HTR-8/SVneo (cell line): Measurements from ENCODE around the gene APOA4.

ENCODE experiments used
- DNase-seq: peaks from one replicate; pipeline ENCODE4 v3.0.0; 2011; ENCODE audit warnings: low spot score, mixed read lengths; ENCODE audit not compliant: insufficient read length
- FAIRE-seq: peaks from 2 replicates; lab custom pipeline; 2011; peaks lifted over from hg19 to GRCh38; lab: Jason Lieb, UNC

APOA4 gene

DNA sequence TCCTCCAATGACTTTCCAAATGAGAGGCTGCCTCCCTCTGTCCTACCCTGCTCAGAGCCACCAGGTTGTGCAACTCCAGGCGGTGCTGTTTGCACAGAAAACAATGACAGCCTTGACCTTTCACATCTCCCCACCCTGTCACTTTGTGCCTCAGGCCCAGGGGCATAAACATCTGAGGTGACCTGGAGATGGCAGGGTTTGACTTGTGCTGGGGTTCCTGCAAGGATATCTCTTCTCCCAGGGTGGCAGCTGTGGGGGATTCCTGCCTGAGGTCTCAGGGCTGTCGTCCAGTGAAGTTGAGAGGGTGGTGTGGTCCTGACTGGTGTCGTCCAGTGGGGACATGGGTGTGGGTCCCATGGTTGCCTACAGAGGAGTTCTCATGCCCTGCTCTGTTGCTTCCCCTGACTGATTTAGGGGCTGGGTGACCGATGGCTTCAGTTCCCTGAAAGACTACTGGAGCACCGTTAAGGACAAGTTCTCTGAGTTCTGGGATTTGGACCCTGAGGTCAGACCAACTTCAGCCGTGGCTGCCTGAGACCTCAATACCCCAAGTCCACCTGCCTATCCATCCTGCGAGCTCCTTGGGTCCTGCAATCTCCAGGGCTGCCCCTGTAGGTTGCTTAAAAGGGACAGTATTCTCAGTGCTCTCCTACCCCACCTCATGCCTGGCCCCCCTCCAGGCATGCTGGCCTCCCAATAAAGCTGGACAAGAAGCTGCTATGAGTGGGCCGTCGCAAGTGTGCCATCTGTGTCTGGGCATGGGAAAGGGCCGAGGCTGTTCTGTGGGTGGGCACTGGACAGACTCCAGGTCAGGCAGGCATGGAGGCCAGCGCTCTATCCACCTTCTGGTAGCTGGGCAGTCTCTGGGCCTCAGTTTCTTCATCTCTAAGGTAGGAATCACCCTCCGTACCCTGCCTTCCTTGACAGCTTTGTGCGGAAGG, 9.5 kb upstream of the APOA4 start:
- no peak for FAIRE-seq

DNA sequence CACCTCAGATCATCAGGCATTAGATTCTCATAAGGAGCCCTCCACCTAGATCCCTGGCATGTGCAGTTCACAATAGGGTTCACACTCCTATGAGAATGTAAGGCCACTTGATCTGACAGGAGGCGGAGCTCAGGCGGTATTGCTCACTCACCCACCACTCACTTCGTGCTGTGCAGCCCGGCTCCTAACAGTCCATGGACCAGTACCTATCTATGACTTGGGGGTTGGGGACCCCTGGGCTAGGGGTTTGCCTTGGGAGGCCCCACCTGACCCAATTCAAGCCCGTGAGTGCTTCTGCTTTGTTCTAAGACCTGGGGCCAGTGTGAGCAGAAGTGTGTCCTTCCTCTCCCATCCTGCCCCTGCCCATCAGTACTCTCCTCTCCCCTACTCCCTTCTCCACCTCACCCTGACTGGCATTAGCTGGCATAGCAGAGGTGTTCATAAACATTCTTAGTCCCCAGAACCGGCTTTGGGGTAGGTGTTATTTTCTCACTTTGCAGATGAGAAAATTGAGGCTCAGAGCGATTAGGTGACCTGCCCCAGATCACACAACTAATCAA, 8.8 kb upstream of the APOA4 start:
- DNase-seq (no peak), FAIRE-seq (no peak)

More for the DNA sequence above, 9.5 kb upstream of the APOA4 start:
- DNase-seq: no peak

DNA sequence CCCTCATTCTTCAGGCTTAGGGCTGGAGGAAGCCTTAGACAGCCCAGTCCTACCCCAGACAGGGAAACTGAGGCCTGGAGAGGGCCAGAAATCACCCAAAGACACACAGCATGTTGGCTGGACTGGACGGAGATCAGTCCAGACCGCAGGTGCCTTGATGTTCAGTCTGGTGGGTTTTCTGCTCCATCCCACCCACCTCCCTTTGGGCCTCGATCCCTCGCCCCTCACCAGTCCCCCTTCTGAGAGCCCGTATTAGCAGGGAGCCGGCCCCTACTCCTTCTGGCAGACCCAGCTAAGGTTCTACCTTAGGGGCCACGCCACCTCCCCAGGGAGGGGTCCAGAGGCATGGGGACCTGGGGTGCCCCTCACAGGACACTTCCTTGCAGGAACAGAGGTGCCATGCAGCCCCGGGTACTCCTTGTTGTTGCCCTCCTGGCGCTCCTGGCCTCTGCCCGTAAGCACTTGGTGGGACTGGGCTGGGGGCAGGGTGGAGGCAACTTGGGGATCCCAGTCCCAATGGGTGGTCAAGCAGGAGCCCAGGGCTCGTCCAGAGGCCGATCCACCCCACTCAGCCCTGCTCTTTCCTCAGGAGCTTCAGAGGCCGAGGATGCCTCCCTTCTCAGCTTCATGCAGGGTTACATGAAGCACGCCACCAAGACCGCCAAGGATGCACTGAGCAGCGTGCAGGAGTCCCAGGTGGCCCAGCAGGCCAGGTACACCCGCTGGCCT, 7.2 kb upstream of the APOA4 start:
- no peak for FAIRE-seq

DNA sequence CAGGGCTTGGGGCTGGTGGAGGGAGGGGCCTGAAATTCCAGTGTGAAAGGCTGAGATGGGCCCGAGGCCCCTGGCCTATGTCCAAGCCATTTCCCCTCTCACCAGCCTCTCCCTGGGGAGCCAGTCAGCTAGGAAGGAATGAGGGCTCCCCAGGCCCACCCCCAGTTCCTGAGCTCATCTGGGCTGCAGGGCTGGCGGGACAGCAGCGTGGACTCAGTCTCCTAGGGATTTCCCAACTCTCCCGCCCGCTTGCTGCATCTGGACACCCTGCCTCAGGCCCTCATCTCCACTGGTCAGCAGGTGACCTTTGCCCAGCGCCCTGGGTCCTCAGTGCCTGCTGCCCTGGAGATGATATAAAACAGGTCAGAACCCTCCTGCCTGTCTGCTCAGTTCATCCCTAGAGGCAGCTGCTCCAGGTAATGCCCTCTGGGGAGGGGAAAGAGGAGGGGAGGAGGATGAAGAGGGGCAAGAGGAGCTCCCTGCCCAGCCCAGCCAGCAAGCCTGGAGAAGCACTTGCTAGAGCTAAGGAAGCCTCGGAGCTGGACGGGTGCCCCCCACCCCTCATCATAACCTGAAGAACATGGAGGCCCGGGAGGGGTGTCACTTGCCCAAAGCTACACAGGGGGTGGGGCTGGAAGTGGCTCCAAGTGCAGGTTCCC, 6.5 kb upstream of the APOA4 start, which contains the start of gene APOC3:
Gene APOC3 (plus strand): TSS at position 383 of the 659 bp plus-strand sequence. CDS start 676 bp downstream, outside the sequence.
- FAIRE-seq (no peak), DNase-seq (no peak)

More for the DNA sequence above, 7.2 kb upstream of the APOA4 start:
- DNase-seq: no peak

- FAIRE-seq: no peak
Observed at GRCh38 chr11:116828632-116829524, 5.8 kb upstream of the APOA4 start.

GRCh38 chr11:116827461-116827860, 4.4 kb upstream of the APOA4 start:
- no peak for FAIRE-seq
- no peak for DNase-seq

More at GRCh38 chr11:116828632-116829524, 5.8 kb upstream of the APOA4 start:
- DNase-seq: no peak

GRCh38 chr11:116826751-116827431, 3.8 kb upstream of the APOA4 start:
- no peak for DNase-seq
- no peak for FAIRE-seq

- DNase-seq: no peak
- peak; percentile 72 for FAIRE-seq
Observed at GRCh38 chr11:116825854-116826750, 3.0 kb upstream of the APOA4 start.

GRCh38 chr11:116825434-116825833, 2.3 kb upstream of the APOA4 start:
- DNase-seq (no peak), FAIRE-seq (no peak)

DNA sequence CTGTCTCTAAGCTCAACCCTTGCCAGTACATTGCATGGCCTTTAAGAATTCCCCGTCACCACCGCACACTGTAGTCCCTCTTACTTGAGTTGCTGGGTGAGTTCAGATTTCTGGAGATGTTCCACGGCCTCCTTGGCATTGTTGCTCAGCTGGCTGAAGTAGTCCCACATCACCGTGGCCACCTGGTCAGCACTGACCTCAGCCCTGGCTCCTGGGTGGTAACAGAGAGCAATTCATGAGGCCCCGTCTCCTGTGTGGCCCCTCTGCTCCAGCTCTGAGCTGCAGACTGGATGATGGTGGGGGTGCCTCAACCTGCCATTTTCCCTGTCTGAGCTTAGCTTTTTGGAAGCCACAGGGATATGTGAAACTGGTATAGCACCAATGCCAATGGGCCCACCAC, 529 bp downstream of the APOA4 start:
- no peak for DNase-seq
- FAIRE-seq: no peak

GRCh38 chr11:116821050-116821918, 1.8 kb downstream of the APOA4 start:
- DNase-seq (no peak), FAIRE-seq (no peak)

- FAIRE-seq: no peak
- no peak for DNase-seq
Observed at GRCh38 chr11:116819049-116819448, 4.1 kb downstream of the APOA4 start.

DNA sequence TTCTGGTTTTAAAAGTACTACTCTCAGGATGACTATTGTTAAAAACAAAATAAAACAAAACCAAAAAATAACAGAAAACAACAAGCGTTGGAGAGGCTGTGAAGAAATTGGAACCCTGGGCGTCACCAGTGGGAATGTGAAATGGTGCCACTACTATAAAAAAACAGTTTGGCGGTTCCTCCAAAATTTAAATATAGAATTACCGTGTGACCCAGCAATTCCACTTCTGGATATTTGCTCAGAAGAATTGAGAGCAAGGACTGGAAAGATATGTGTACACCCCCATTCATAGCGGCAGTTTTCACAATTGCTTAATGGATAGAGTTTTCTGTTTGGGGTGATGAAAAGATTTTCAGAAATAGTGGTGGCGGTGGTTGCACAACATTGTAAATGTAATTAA, 8.6 kb downstream of the APOA4 start:
- no peak for DNase-seq
- FAIRE-seq: no peak

- DNase-seq (no peak), FAIRE-seq (no peak)
Observed at GRCh38 chr11:116813781-116814471, 9.2 kb downstream of the APOA4 start.

DNA sequence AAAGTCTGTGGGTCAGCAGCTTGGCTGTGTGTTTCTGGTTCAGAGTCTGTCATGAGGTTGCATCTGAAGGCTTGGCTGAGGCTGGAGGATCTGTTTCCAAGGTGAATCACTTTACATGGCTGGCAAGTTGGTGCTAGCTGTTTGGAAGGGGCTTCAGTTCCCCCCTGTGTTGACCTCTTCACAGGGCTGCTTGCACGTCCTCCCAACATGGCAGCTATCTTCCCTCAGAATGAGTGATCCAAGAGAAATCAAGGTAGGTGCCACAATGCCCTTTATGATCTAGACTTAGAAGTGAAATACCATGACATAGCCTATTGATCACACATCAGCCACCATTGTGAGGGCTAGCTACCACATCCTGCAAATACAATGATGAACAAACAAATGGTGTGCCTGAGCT, 9.9 kb downstream of the APOA4 start:
- no peak for FAIRE-seq
- no peak for DNase-seq

- FAIRE-seq (no peak), DNase-seq (no peak)
Observed at GRCh38 chr11:116812109-116812508, 11.0 kb downstream of the APOA4 start.
